Measurements from ENCODE around the gene MAN2B1.
"Not testable (repeated sequence)": the region's sequence is repeated elsewhere in the genome, so short reads cannot be mapped to it uniquely, and the experiment has no call there.

Gene MAN2B1

DNA sequence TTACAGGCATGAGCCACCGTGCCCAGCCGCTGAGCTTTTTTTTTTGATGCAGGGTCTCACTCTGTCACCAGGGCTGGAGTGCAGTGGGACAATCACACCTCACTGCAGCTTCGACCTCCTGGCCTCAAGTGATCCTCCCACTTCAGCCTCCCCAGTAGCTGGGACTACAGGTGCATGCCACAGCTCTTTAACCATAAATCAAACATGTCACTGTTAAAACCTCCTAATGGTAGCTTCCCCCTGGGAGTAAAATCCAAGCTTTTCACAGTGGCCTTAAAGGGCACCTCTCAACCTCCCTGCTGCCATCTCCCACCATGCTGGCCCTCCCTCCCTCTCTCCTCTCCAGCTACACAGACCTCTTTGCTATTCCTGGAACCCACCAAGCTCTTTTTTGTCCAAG lies 19.3 kb upstream of the MAN2B1 start:
- H3K4me3 ChIP-seq (ENCODE audit: low read length) = no peak overlapping the region
- no peaks in the 10 kb centered on the region for H3K36me3 ChIP-seq (replicated peaks; ENCODE audit: insufficient read depth, low read length)
- H3K4me1 ChIP-seq (ENCODE audit: low read length) = no peaks in the 10 kb centered on the region
- H3K9ac ChIP-seq (ENCODE audit: low read length) = no peak overlapping the region
- H3K9me3 ChIP-seq (replicated peaks; ENCODE audit: insufficient read depth, low read length) = no peaks in the 10 kb centered on the region
- H3K27ac ChIP-seq (ENCODE audit: low read length) = no peak overlapping the region
- H2AFZ ChIP-seq (ENCODE audit: low read length) = no peak overlapping the region
- peaks cover 9% of the 10 kb centered on the region for H3F3A ChIP-seq (ENCODE audit: insufficient read depth, low read length)
- TF ChIP-seq, protein P1, sequence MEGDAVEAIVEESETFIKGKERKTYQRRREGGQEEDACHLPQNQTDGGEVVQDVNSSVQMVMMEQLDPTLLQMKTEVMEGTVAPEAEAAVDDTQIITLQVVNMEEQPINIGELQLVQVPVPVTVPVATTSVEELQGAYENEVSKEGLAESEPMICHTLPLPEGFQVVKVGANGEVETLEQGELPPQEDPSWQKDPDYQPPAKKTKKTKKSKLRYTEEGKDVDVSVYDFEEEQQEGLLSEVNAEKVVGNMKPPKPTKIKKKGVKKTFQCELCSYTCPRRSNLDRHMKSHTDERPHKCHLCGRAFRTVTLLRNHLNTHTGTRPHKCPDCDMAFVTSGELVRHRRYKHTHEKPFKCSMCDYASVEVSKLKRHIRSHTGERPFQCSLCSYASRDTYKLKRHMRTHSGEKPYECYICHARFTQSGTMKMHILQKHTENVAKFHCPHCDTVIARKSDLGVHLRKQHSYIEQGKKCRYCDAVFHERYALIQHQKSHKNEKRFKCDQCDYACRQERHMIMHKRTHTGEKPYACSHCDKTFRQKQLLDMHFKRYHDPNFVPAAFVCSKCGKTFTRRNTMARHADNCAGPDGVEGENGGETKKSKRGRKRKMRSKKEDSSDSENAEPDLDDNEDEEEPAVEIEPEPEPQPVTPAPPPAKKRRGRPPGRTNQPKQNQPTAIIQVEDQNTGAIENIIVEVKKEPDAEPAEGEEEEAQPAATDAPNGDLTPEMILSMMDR (IDR thresholded peaks at IDR 0.05; ENCODE audit: low read length) = no peak
- TF ChIP-seq EZH2phosphoT487 (IDR thresholded peaks at IDR 0.05; ENCODE audit: low read length) = no peak
- no peak for TF ChIP-seq EZH2 (optimal IDR thresholded peaks at IDR 0.05; ENCODE audit: low read depth, low read length)
- H3K27me3 ChIP-seq (replicated peaks; ENCODE audit: insufficient read depth, low read length) = no peaks in the 10 kb centered on the region
- H3K9me2 ChIP-seq (replicated peaks; ENCODE audit: insufficient read depth, low read length) = no peaks in the 10 kb centered on the region
- 0 out of 2 replicates have a peak, but pooled peaks cover 2% of the 10 kb centered on the region for H3K79me2 ChIP-seq (ENCODE audit: low read length)
- no peak for DNase-seq
- H4K20me1 ChIP-seq (ENCODE audit: insufficient read depth, low read length) = no peaks in the 10 kb centered on the region
- H3K4me2 ChIP-seq (ENCODE audit: low read depth, low read length) = no peak overlapping the region

GRCh38 chr19:12681074-12681987 lies 14.8 kb upstream of the MAN2B1 start, which contains the start of gene DHPS:
Gene DHPS (minus strand): TSS chr19:12681880. CDS start chr19:12681766, 114 bp downstream.
- H3K9ac ChIP-seq (ENCODE audit: low read length) = peak within 1 kb of the TSS; percentile 91
- H3K4me2 ChIP-seq (ENCODE audit: low read depth, low read length) = peak within 1 kb of the TSS; percentile 82
- peaks cover 16% of the 10 kb centered on the region for H3K79me2 ChIP-seq (ENCODE audit: low read length)
- no peaks in the 10 kb centered on the region for H3K4me1 ChIP-seq (ENCODE audit: low read length)
- H3K9me2 ChIP-seq (replicated peaks; ENCODE audit: insufficient read depth, low read length) = no peaks in the 10 kb centered on the region
- TF ChIP-seq EZH2 (optimal IDR thresholded peaks at IDR 0.05; ENCODE audit: low read depth, low read length) (no peak), EZH2phosphoT487 (IDR thresholded peaks at IDR 0.05; ENCODE audit: low read length) (no peak)
- TF ChIP-seq, protein P1 (IDR thresholded peaks at IDR 0.05; ENCODE audit: low read length) = no peak
- H3K9me3 ChIP-seq (replicated peaks; ENCODE audit: insufficient read depth, low read length) = no peaks in the 10 kb centered on the region
- DNase-seq = peak; percentile 97
- H2AFZ ChIP-seq (ENCODE audit: low read length) = peak within 1 kb of the TSS; percentile 96
- no peaks in the 10 kb centered on the region for H3K27me3 ChIP-seq (replicated peaks; ENCODE audit: insufficient read depth, low read length)
- peaks cover 15% of the 10 kb centered on the region for H3F3A ChIP-seq (ENCODE audit: insufficient read depth, low read length)
- 0 out of 2 replicates have a peak, but pooled peaks cover 5% of the 10 kb centered on the region for H3K36me3 ChIP-seq (replicated peaks; ENCODE audit: insufficient read depth, low read length)
- peak within 1 kb of the TSS; percentile 95 for H3K4me3 ChIP-seq (ENCODE audit: low read length)
- H3K27ac ChIP-seq (ENCODE audit: low read length) = peak within 1 kb of the TSS; percentile 97
- no peaks in the 10 kb centered on the region for H4K20me1 ChIP-seq (ENCODE audit: insufficient read depth, low read length)

GRCh38 chr19:12680034-12680433 lies 13.5 kb upstream of the MAN2B1 start:
- Histone ChIP-seq H3K4me2 (ENCODE audit: low read depth, low read length) (no peak overlapping the region), H3K4me1 (ENCODE audit: low read length) (no peaks in the 10 kb centered on the region), H3K79me2 (ENCODE audit: low read length) (peaks cover 28% of the 10 kb centered on the region), H3F3A (ENCODE audit: insufficient read depth, low read length) (peaks cover 15% of the 10 kb centered on the region), H3K9ac (ENCODE audit: low read length) (no peak overlapping the region), H2AFZ (ENCODE audit: low read length) (no peak overlapping the region), H3K27ac (ENCODE audit: low read length) (no peak overlapping the region), H3K36me3 (replicated peaks; ENCODE audit: insufficient read depth, low read length) (peaks cover 10% of the 10 kb centered on the region; the same call in 1 of the 2 replicates), H3K4me3 (ENCODE audit: low read length) (no peak overlapping the region), H3K27me3 (replicated peaks; ENCODE audit: insufficient read depth, low read length) (no peaks in the 10 kb centered on the region), H3K9me2 (replicated peaks; ENCODE audit: insufficient read depth, low read length) (no peaks in the 10 kb centered on the region), H3K9me3 (replicated peaks; ENCODE audit: insufficient read depth, low read length) (no peaks in the 10 kb centered on the region), H4K20me1 (ENCODE audit: insufficient read depth, low read length) (0 out of 2 replicates have a peak, but pooled peaks cover 5% of the 10 kb centered on the region)
- no peak for DNase-seq
- TF ChIP-seq, protein P1 (IDR thresholded peaks at IDR 0.05; ENCODE audit: low read length) = no peak
- TF ChIP-seq EZH2 (optimal IDR thresholded peaks at IDR 0.05; ENCODE audit: low read depth, low read length) = no peak

- DNase-seq; H3K9ac ChIP-seq (ENCODE audit: low read length); H4K20me1 ChIP-seq (ENCODE audit: insufficient read depth, low read length); H3K4me3 ChIP-seq (ENCODE audit: low read length); H3K27ac ChIP-seq (ENCODE audit: low read length); H2AFZ ChIP-seq (ENCODE audit: low read length); H3K9me3 ChIP-seq (replicated peaks; ENCODE audit: insufficient read depth, low read length); H3K9me2 ChIP-seq (replicated peaks; ENCODE audit: insufficient read depth, low read length); H3K27me3 ChIP-seq (replicated peaks; ENCODE audit: insufficient read depth, low read length); H3K4me1 ChIP-seq (ENCODE audit: low read length); H3K4me2 ChIP-seq (ENCODE audit: low read depth, low read length): not testable (repeated sequence)
- Histone ChIP-seq H3F3A (ENCODE audit: insufficient read depth, low read length) (peaks cover 15% of the 10 kb centered on the region), H3K36me3 (replicated peaks; ENCODE audit: insufficient read depth, low read length) (peaks cover 10% of the 10 kb centered on the region; the same call in 1 of the 2 replicates), H3K79me2 (ENCODE audit: low read length) (peaks cover 34% of the 10 kb centered on the region)
Measured at GRCh38 chr19:12678039-12678438, 11.5 kb upstream of the MAN2B1 start.

All from MM.1S (cell line).